GM18858 (cell line): ENCODE results near the gene PVALB.

Source experiments
- ATAC-seq: cut with Tn5 transposase; IDR thresholded peaks from one replicate; pipeline ENCODE4 v1.9.1; 2021; ENCODE audit not compliant: unreplicated experiment

The PVALB gene

DNA sequence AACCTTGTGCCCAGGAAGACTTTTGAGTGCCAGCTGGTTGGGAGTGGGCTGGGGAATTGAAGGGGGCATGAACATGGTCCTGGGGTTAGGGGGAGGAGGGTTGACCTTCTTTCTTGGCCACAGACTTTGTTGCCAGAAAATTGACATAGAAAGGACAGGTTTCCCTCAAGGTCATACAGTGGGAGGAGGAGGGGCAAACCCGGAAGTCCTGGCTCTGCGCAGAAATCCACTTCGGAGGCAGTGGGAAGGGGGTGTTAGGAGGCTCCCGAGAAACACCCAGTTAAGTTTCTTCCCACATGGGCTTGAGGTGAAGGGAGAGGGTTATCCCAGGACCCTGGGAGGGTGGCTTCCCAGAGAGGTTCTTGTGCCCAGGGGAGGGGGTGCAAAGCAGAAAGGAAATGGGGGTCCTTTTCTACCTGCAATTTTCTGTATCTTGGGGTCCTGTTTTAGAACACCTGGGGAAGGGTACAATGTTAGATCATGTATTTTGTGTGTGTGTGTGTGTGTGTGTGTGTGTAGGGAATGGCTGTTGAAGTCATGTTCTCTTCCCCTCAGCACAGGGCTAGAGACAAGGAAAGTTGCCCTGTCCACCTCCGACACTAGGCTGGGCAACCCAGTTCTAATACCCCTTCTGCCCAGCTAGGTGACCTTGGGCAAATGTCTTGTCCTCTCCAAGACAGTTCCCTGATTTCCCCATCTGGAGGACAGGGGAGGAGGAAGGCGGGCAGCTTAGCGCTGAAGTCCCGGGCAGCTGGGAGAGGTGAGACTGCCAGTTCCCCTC, 1.1 kb downstream of the PVALB start:
- ATAC-seq = no peak

DNA sequence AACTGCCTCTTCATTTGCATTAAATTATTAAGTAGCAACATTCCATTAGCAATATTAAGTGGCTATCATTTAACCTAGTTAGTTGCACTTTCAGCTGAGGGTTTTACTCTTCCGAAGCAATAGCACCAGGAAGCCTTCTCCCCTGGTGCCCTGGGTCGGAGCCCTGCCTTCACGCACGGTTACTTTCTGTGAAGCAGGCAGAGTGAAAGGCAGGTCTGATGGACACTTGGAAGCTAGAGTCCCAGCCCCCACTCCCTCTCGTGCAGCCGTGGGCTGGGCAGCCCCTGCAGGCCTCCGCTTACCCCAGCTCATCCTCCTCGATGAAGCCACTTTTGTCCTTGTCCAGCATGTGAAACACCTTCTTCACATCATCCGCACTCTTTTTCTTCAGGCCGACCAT, 2.0 kb downstream of the PVALB start:
- no peak for ATAC-seq

DNA sequence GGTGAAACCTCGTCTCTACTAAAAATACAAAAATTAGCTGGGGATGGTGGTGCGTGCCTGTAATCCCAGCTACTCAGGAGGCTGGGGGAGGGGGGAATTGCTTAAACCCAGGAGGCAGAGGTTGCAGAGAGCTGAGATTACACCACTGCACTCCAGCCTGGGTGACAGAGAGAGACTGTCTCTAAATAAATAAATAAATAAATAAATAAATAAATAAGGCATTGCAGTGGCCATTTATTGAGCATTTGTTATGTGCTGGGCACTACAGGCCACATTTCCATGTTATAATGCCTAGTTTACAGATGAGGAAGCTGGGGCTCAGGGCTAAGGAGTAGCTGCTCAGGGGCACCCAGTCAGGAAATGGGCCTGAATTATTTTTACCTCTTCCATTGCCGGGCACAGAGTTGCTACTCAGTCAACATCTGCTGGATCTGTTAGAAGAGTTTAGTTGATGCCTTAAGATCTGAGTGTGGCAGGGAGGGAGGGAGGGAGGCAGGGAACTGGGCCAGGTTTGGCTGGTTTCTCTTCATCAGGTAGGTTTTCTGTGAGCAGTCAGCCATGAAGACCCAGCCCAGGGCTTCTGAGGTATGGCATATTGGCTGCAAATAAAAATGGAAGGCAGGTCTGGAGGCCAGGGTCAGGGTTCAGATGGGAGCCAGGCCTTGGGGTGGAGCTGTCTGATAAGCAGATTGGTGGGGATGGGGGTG, 5.6 kb downstream of the PVALB start:
- ATAC-seq = no peak

DNA sequence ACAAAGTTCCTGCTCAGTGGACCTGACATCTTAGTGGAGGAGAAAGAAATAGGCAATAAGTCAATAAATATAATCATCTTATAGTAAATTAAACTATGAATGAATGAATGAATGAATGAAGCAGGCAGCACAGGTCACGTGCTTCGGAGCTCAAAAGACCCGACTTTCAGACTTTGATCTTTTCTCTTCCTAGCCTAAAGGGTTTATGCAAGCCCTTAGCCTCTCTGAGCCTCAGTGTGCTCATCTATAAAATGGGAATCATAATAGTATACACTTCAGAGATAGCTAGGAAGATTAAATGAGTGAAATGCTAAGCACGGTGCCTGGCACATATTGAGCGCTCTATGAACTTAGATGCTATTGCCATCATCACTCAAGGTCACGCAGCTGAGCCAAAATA, 7.5 kb downstream of the PVALB start:
- ATAC-seq = no peak

DNA sequence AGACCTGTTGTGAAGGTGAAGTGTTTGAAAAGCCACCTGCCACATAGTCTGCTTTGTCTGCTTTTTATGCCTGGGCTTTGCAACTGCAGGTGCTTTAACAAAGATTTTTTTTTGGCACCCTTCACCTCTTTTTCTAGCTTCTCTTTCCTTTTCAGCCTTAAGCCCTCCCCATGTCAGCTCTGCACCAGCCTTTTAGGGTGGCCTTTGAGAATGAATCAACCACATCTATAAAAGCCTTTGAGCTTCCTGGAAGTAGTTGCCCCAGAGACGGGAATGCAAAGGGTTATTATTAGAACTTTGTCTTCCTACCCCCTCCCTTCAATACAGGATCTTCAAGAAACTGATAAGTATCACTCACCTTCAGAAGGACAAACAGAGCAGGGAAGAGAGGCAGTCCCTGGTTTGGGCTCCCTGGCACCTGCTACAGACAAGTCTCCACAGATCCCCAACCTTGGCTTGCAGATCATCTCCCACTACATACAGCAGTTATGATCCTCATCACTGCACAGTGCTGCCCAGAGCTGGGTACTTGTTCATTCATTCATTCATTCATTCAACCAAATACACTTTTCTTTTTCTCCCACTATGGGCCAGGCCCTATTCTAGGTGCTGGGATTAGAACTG, 8.0 kb downstream of the PVALB start:
- ATAC-seq = no peak

DNA sequence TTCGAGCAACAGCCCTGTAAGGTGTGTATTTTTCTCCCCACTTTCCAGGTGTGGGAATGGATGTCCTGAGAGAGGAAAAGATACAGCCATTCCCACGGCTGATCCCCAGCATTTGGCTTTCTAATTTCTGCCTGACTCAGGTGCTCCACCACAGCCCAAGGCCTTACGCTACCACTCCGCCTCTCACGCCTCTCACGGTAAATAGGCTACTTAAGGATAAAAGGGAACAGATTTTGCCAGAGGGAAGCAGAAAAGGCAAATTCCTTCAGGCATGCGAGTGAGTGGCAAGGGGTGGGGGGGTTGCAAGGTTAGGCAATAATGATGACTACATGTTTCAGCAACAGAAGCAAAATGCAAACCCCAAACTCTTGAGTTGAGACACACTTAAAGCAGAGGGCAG, 9.2 kb downstream of the PVALB start:
- ATAC-seq = no peak

DNA sequence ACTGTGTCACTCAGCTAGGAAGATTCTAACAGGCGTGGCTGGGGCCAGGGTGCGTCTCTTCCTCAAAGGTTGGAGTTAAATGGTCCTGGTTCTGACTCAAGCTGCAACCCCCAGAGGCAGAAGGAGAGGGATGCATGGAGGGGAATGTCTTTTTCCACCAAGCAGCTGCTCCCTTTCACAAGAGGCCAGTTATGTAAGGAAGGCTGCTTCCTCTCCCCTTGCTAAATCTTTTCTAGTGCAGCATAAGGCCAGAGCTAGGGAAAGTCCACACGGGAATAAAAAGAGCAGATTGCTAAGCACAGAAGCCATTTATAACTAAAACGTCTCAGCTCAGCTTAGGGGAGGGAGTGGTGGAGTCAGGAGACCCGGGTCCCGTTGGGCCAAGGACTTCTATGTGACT, 10.0 kb downstream of the PVALB start:
- no peak for ATAC-seq

DNA sequence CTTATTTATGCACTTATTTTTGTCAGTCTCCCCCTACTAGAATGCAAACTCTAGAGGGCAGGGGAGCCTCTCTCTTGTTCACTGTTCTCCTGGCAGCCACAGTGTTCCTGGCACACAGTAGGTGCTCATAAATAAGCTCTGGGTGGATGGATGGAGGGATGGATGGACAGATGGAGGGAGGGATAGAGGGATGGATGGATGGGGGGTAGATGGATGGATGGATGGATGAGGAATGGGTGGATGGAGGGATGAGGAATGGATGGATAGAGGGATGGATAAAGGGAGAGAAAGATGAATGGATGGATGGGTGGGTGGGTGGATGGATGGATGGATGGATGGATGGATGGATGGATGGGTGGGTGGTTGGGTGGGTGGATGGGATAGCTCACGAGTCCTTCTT, 13.5 kb downstream of the PVALB start:
- no peak for ATAC-seq

DNA sequence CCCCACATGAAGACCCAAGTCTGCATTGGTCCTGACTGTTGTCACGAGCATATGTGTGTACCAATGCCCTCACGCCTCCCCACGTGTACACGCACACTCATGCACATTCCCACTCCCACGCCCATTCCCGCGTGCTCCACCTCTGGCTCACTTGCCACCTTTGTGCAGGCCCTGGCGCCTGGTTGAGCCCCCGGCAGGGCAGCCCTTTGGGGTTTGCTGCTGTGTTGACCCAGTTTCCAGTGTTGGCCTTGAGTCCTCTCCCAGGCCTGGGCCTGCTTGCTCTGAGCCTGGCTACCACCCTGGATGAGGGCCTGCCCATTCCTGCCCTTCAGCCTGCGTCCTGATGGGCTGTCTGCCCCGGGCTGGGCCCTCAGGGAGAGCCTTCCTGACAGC, 18.2 kb downstream of the PVALB start:
- ATAC-seq = no peak

DNA sequence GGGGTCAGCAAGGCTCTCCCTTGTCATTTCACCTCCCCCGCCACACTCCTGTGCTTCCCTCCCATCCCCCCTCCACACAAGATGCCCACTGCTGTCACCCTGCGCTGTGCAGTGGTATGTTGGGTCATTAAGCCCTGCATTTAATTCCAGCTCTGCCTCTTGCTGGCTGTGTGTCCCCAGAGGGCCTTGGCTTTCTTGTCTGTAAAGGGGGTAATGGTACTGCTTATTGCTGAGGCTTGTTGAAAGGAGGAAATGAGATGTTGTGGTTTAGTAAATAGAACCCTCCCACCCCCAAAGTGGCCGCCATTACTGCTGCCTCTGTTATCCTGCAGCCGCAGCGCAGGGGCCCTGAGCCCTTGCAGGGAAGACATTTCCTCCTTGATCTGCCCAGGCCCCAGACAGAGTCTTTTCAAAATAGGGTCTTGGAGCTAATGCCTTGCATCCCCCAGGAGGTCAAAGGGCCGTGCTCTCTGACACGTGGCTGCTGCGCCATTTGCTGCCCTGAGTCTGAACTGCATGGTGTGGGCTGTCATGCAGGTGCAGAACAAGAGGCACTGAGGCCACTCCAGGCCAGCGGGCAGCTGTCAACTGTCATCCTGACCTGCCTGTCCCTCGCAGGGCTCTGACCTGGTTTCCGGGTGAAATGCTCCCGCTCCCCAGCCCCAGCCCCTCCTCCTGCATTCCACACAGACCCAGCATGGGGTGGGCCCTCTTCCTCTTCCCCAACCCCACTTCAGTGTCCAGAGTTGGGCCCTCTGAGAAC, 18.7 kb downstream of the PVALB start:
- ATAC-seq = no peak

DNA sequence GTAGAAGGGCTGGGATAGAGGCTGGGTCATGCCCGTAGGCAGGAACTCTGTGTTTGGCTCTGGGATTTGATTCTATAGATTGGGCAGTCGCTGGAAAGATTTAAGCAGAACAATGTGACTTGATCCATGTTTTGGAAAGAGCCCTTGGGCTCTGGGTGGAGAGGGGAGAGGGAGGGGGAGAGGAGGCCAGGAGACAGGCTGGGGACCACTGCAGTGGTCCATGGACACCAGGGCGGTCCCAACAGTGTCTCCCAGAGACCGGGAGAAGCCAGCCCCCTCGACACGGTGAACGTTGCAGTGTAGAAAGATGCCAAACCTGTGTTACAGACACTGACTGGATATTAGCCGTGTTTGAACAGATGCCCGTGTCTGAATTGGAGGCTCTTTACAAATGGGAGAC, 19.5 kb downstream of the PVALB start:
- ATAC-seq = no peak

DNA sequence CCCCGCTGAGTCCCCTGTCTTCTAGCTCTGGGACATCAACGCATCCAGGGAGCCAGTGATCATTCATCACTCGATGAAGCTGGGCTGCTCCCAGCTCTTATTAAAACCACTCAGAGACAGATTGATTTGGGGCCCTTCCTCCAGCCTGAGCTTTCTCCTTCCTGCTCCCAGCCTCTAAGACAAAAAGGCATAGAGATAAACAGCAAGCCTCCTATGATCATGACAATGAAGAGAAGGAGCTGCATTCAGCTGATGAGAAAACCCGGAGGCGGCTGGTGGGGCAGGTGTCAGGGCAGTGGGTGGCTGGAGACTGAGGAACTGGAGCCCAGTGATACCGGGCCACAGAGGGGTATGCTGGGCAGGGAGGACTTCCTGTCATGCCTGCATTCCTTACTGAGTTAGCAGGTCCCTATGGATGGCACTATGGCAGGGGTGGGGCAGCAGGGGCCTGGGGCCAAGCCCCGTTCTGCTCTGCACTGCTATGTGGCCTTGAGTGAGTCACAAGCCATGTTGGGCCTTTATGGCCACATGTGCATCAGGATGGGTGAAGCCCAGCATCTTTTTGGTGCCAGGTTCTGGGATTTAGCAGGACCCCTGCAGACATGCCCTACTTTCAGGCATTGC, 20.2 kb downstream of the PVALB start:
- ATAC-seq = no peak

DNA sequence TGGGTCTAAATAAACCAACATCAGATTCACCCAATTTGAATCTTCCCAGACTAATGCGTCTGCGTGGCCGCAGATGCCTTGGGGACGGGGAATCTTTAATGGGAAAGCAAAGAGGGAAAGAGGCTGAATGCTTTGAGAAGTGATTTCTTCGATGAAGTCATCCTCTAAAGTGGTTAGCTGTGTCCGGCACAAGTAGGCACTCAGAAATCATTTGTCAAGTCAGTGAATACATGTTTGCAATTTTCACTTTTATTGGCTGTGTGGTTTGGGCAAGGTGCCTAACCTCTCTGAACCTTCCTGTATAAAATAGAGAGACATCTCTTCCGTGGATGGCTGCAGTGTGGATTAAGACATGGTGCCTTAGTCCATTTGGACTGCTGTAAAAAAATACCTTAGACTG, 21.2 kb downstream of the PVALB start:
- ATAC-seq = no peak

DNA sequence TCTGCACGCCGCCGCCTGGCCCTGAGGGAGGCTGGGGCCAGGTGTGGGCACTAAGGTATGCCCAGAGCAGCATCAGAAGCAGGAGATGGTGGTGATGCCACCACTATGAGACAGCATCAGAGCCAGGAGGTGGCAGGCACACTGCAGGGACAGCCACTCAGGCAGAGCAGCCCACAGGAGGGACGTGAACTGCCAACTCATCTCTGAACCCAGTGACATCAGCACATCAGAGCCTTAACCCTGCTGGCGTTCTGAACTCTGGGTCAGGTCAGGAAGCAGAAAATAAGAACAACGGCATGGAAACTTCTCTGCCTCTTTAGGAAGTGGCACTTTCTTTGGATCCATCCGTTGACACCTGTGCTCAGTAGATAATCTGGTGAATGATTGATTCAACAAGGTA, 26.2 kb downstream of the PVALB start:
- ATAC-seq = no peak

DNA sequence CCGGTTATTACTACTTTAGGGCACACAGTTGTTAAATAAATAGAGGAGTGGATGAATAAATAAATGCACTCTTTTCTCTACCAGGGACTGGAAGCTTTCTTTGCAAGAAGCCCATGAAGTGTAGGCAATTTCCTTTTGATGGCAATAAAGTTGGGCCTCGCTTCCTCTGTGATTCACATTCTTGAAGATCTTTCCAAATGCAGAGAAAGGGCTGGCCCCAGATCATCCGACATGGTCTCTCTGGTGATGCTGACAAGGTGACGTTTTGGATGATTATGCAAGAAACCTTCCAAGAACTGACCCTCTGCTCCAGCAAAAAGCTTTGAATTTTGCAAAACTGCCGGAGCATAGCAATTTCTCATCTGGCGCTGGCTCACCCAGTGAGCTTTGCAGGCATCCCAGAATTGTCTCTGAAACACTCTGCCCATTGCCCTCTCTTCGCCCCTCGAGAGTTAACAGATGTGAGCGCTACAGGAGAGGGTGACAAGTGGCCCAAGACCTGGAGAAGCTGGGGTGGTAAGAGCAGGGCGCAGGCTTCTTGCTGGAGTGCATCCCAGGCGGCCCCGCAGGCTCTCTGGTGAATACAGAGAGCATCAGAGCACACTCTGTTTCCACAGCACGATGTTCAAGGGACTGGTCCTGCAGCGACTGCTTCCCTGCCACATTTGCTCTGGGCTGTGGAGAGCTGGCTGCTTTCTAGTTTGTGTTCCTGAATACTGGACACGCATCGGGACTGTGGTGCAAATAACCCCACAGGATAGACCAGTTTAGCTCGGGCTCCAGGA, 29.4 kb downstream of the PVALB start:
- ATAC-seq = no peak

DNA sequence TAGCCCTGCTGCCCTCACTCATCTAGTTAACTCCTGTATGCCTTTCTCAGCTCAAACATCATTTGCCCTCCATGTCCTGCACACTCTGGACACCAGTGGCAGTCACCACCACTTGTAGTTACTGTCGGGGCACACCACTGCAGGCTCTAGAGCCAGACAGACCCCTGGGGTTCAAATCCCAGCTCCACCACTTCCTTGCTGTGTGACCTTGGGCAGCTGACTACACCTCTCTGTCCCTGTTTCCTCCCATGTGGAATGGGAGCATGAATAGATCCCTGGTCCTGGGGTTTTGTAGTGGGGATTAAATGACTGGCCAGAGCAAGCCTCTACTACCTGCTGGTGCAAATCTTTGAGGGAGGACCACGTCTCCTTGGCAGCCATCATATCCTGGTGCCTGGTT, 33.1 kb downstream of the PVALB start:
- ATAC-seq = no peak

DNA sequence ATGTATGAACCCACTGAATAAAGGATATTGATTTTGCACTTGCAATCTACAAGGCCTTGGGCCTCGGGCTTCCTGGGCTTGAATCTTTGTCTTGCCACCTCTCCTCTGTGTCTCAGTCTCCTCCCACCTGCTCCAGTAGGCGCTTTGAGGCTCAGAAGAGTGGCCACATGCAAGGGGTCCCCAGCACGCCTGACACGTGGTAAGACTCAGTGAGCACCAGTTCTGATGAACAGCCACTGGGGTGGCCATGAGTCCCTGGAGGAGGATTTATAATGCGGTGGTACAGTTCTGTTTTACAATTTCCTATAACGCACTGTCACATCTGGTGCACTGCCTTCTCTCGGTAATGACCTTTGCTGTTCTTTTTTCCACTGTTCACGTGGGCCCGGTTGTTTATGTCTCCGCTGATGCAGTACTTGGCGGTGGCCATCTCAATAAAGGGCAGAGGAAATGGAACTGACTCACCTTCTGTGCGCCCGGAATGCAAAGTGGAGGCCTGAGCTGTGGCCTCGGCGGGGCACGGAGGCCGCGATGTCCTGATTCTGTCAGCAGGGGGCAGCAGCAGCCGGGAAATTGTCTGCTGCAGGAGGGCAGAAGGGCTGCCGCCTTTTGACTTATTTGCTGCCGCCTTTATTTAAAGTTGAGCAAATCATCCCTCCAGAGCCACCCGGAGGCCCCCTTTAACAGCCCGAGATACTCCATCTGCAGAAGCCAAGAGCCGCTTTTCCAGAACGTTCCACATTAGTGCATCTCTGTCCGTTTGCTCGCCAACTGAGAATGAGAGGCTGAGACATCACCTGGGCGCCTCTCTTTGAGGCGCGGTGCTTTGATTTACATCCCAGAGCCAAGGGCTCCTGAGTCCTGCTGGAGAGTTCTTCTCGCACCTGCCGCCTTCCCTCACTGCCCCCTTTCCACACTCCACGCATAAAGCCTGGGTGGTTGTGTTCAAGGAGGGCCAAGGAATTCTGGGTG, 34.9 kb downstream of the PVALB start:
- ATAC-seq = peak; percentile 55

DNA sequence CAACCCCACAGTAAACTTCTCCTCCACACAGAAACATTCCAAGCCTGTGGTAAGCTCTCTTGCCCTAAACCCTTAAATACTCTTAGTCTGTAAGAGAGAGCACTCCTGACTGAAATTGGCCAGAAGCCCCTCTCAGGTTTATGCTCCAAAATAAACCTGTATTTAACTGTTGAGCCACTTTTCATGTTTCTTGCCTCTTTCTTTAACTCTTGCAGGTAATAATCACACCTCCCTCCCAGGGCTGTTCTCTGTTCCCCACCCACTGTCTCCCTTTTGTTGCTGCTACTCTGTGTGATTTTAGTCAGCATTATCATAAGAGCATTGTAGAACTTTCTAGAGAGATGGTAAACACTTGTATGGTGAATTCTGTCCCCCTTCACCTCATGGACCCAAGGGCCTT, 38.8 kb downstream of the PVALB start:
- ATAC-seq = no peak

DNA sequence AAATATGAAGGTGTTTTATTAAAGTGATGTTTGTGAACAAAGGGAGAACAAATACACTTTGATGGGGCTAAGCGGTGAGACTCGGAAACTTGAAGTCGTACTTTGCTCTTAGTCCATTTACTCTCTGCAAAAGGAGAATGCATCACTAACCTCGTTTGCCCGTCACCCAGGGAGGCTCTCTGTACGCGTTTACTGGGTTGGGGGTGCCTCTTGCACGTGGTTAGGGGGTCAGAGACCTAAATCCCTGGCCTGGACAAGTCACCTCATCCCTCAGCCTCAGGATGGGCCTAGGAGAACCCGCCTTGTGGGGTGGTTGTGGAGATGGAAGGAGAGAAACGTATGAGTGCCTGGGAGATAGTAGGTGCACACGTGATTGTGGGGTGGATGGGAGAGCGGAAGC, 40.1 kb downstream of the PVALB start:
- ATAC-seq = no peak
